B cell (primary cell): ENCODE data around the gene PAM. TPM values are rescaled to one million over a fixed set of nuclear protein-coding genes. Genes with fewer than 3 reads are reported as not detected.

ENCODE experiments used
- ATAC-seq: fragments of 200-7000 bp; cut with Tn5 transposase; one replicate; pipeline ENCODE4 v1.10.0; 2021; ENCODE audit warnings: low read depth, mild to moderate bottlenecking, moderate number of reproducible peaks, moderate library complexity
- CTCF ChIA-PET: fragments of 350-600 bp; sonication (Branson Sonifier 250); formaldehyde crosslinking; loops from one replicate; lab custom pipeline; 2021; ENCODE audit warnings: antibody characterized with exemption, inconsistent platforms; lab: Charles Lee
- POLR2A ChIA-PET: fragments of 350-600 bp; sonication (Branson Sonifier 250); formaldehyde crosslinking; loops from one replicate; lab custom pipeline; 2021; ENCODE audit warnings: antibody characterized with exemption; lab: Charles Lee
- DNase-seq: peaks from one replicate; pipeline ENCODE4 v3.0.0; 2013
- H2AFZ ChIP-seq: 2 replicates; pipeline ENCODE4 v1.6.1; 2012; ENCODE audit warnings: mild to moderate bottlenecking, low read depth, low read length; ENCODE audit not compliant: insufficient read depth, poor library complexity, severe bottlenecking
- H3K27ac ChIP-seq, 2 donors: 1 replicate in 1 of 2; 2 replicates in 1 of 2; pipeline ENCODE4 v1.5.1; 2012 to 2013; ENCODE audit warnings: low read length in 2 of 2, mild to moderate bottlenecking in 2 of 2, moderate library complexity in 1 of 2
- H3K27me3 ChIP-seq, 4 experiments: fragments of 200-600 bp in 1 of 4; sonication (generic) in 1 of 4; replicated peaks in 1 of 4; 1 replicate in 2 of 4; 2 replicates in 2 of 4; pipeline versions ENCODE4 v1.6.1 to v1.7.0; 2013 to 2016; ENCODE audit warnings: low read length in 3 of 4, mild to moderate bottlenecking in 2 of 4, mixed read lengths in 1 of 4, moderate library complexity in 1 of 4; ENCODE audit not compliant: insufficient read depth in 4 of 4, control insufficient read depth in 3 of 4; ENCODE audit errors: control extremely low read depth in 1 of 4
- H3K36me3 ChIP-seq, 2 experiments: replicated peaks in 1 of 2; 1 replicate in 1 of 2; 2 replicates in 1 of 2; pipeline versions ENCODE4 v1.6.1 to v1.7.1; 2013; ENCODE audit warnings: low read length in 1 of 2; ENCODE audit not compliant: insufficient read depth in 2 of 2, control insufficient read depth in 1 of 2; ENCODE audit errors: control extremely low read depth in 1 of 2, extremely low read depth in 1 of 2
- H3K4me1 ChIP-seq, 2 donors: fragments of 200-600 bp in 1 of 2; sonication (generic) in 1 of 2; 1 replicate in 1 of 2; 2 replicates in 1 of 2; pipeline versions ENCODE4 v1.5.1 to v1.6.1; 2013 to 2017; ENCODE audit warnings: low read length in 2 of 2; ENCODE audit not compliant: control insufficient read depth in 2 of 2, insufficient read depth in 2 of 2
- H3K4me2 ChIP-seq: replicated peaks from 2 replicates; pipeline ENCODE3; 2012; ENCODE audit warnings: mild to moderate bottlenecking, low read depth, low read length; ENCODE audit not compliant: poor library complexity, severe bottlenecking
- H3K4me3 ChIP-seq, 5 experiments: fragments of 200-600 bp in 1 of 5; sonication (generic) in 1 of 5; 1 replicate in 3 of 5; 2 replicates in 2 of 5; pipeline versions ENCODE4 v1.5.1 to v1.7.0; 2011 to 2016; ENCODE audit warnings: low read length in 4 of 5, mild to moderate bottlenecking in 4 of 5, low read depth in 2 of 5, control low read depth in 1 of 5, moderate library complexity in 1 of 5; ENCODE audit not compliant: insufficient read depth in 1 of 5; ENCODE audit errors: control extremely low read depth in 1 of 5, extremely low read depth in 1 of 5
- H3K79me2 ChIP-seq: fragments of 200-600 bp; sonication (generic); one replicate; pipeline ENCODE4 v1.6.0; 2016; ENCODE audit warnings: low read length; ENCODE audit not compliant: control insufficient read depth, insufficient read depth
- H3K9ac ChIP-seq: fragments of 200-600 bp; sonication (generic); 2 replicates; pipeline ENCODE4 v1.6.1; 2017; ENCODE audit warnings: mild to moderate bottlenecking, low read length, moderate library complexity
- H3K9me3 ChIP-seq, 3 donors: one replicate each; pipeline versions ENCODE4 v1.6.1 to v1.7.1; 2013; ENCODE audit warnings: low read length in 2 of 3; ENCODE audit not compliant: control insufficient read depth in 2 of 3, insufficient read depth in 1 of 3; ENCODE audit errors: control extremely low read depth in 1 of 3
- H4K20me1 ChIP-seq: 2 replicates; pipeline ENCODE4 v1.6.0; 2012; ENCODE audit warnings: mild to moderate bottlenecking, low read length; ENCODE audit not compliant: insufficient read depth, control insufficient read depth, poor library complexity, severe bottlenecking
- H3K27ac Mint-ChIP-seq: one replicate; pipeline ENCODE4 v1.8.0; 2021; ENCODE audit warnings: mixed read lengths
- H3K27me3 Mint-ChIP-seq: one replicate; pipeline ENCODE4 v1.8.0; 2021; ENCODE audit warnings: mixed read lengths
- H3K4me1 Mint-ChIP-seq: one replicate; pipeline ENCODE4 v1.8.0; 2021; ENCODE audit warnings: mixed read lengths
- H3K4me3 Mint-ChIP-seq: one replicate; pipeline ENCODE4 v1.8.0; 2021; ENCODE audit warnings: mixed read lengths
- H3K9me3 Mint-ChIP-seq: one replicate; pipeline ENCODE4 v1.8.0; 2022; ENCODE audit warnings: mixed read lengths; ENCODE audit not compliant: insufficient read depth
- CTCF ChIP-seq: fragments of 200-600 bp; IDR thresholded peaks from one replicate; pipeline ENCODE4 v1.8.0; 2022; ENCODE audit warnings: antibody characterized with exemption, mild to moderate bottlenecking
- EZH2 ChIP-seq: IDR thresholded peaks from 2 replicates; pipeline ENCODE4 v1.6.1; 2012; ENCODE audit warnings: borderline replicate concordance, low read depth, mild to moderate bottlenecking, moderate library complexity, low read length; ENCODE audit not compliant: insufficient read depth, poor library complexity, severe bottlenecking
- WGBS: methylation state at CpG from one replicate; pipeline ENCODE4 v1.1.5; 2013; ENCODE audit warnings: missing lambda C conversion rate; ENCODE audit not compliant: insufficient coverage; 5-methylcytosine and 5-hydroxymethylcytosine counted together
- intact Hi-C: fragments of 100-400 bp; cut with micrococcal nuclease; formaldehyde crosslinking; loops from one replicate; pipeline ENCODE4 v1.10.0; 2022
- polyA plus RNA-seq: library from polyadenylated mRNA; depleted of rRNA; stranded (reverse); fragments of >200 nt; gene quantifications from 2 replicates; pipeline ENCODE4 v1.2.3, GENCODE V29; 2012
- total RNA-seq, 2 donors: library from RNA; stranded (reverse); fragments of 120-200 nt in 1 of 2; gene quantifications; 1 replicate in 1 of 2; 2 replicates in 1 of 2; pipeline versions ENCODE4 v1.2.3 to v1.2.4, GENCODE V29; 2013 to 2022

PAM gene
- total and polyA plus RNA-seq, 2 donors (not counting 1 experiment from before 2014, with no cell fraction given): 1.00 to 34.8 TPM

- H3K27me3 ChIP-seq: no peaks in the 10 kb centered on the region
- H3K9ac ChIP-seq: no peak overlapping the region
- ATAC-seq (no peak), DNase-seq (no peak)
- H3K9me3 ChIP-seq: no peaks in the 10 kb centered on the region
- TF ChIP-seq CTCF: no peak
- TF ChIP-seq EZH2: no peak
- no peak overlapping the region for H3K27ac Mint-ChIP-seq
- H2AFZ ChIP-seq: no peak overlapping the region
- no peaks in the 10 kb centered on the region for H3K36me3 ChIP-seq
- H3K27me3 Mint-ChIP-seq: peaks cover 3% of the 10 kb centered on the region
- H3K79me2 ChIP-seq: no peaks in the 10 kb centered on the region
- intact Hi-C loops: no loop called here
- no peak overlapping the region for H3K4me2 ChIP-seq
- no peak overlapping the region for H3K4me3 ChIP-seq
- no peak overlapping the region for H3K4me3 Mint-ChIP-seq
- POLR2A ChIA-PET: no interaction called here
- H3K4me1 Mint-ChIP-seq: no peaks in the 10 kb centered on the region
- no peaks in the 10 kb centered on the region for H4K20me1 ChIP-seq
- no peak overlapping the region for H3K27ac ChIP-seq
- no peaks in the 10 kb centered on the region for H3K4me1 ChIP-seq
- CTCF ChIA-PET: no interaction called here
- no CpG with 5 or more reads among the region's 1 CpG for WGBS
- H3K9me3 Mint-ChIP-seq: no peaks in the 10 kb centered on the region
These were observed 17.9 kb upstream of the PAM start for GRCh38 chr5:102737161-102737560.

GRCh38 chr5:102737805-102738469 is 17.2 kb upstream of the PAM start:
- Histone ChIP-seq H4K20me1 (no peaks in the 10 kb centered on the region), H2AFZ (no peak overlapping the region), H3K9ac (no peak overlapping the region), H3K27me3 (no peaks in the 10 kb centered on the region), H3K4me1 (no peaks in the 10 kb centered on the region), H3K9me3 (no peaks in the 10 kb centered on the region), H3K4me3 (no peak overlapping the region), H3K27ac (no peak overlapping the region), H3K4me2 (no peak overlapping the region), H3K36me3 (no peaks in the 10 kb centered on the region), H3K79me2 (no peaks in the 10 kb centered on the region)
- ATAC-seq: no peak
- no CpG with 5 or more reads among the region's 7 CpGs for WGBS
- intact Hi-C loops: no loop called here
- Mint-ChIP-seq H3K4me1 (no peaks in the 10 kb centered on the region), H3K27me3 (peaks cover 3% of the 10 kb centered on the region), H3K4me3 (no peak overlapping the region), H3K27ac (no peak overlapping the region), H3K9me3 (no peaks in the 10 kb centered on the region)
- ChIA-PET CTCF (no interaction called here), POLR2A (no interaction called here)
- TF ChIP-seq EZH2 (no peak), CTCF (no peak)
- no peak for DNase-seq
